HG03575 (cell line): ENCODE measurements around the gene SMIM36.
"Not testable (repeated sequence)": the region's sequence is repeated elsewhere in the genome, so short reads cannot be mapped to it uniquely, and the experiment has no call there.

Experiments used
- ATAC-seq: cut with Tn5 transposase; IDR thresholded peaks from one replicate; pipeline ENCODE4 v1.9.1; 2021; ENCODE audit not compliant: unreplicated experiment, insufficient number of reproducible peaks, low FRiP score; ENCODE audit errors: extremely low read depth

Gene SMIM36

DNA sequence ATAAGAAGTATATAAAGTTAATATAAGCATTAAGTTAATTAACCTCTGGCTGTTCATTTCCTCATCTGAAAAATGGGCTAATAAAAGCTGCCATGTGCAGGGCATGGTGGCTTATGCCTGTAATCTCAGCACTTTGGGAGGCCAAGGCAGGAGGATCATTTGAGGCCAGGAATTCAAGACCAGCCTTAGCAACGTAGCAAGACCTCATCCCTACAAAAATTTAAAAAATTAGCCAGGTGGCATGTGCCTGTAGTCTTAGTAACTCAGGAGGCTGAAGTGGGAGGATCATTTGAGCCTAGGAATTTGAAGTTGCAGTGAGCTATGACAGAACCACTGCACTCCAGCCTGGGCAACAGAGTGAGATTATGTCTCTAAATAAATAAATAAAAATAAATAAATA, 49.0 kb downstream of the SMIM36 start:
- no peak for ATAC-seq

DNA sequence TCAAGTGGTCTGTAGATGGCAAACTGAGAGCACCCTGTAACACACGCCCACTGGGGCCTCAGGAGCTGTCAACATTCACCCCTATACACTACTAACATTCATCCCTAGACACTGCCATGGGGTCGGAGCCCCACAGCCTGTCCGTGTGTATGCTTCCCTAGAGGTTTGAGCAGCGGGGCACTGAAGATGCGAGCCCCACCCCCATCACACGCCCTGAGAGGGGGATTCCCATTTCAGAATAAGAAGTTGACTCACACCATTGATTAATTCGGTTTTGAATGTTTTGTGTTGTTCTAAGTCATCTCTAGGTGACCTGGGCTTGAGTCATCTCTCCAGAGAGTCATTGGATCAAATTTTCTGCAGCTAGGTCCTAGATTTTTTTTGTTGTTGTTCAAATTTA, 52.3 kb downstream of the SMIM36 start:
- ATAC-seq, result no peak

DNA sequence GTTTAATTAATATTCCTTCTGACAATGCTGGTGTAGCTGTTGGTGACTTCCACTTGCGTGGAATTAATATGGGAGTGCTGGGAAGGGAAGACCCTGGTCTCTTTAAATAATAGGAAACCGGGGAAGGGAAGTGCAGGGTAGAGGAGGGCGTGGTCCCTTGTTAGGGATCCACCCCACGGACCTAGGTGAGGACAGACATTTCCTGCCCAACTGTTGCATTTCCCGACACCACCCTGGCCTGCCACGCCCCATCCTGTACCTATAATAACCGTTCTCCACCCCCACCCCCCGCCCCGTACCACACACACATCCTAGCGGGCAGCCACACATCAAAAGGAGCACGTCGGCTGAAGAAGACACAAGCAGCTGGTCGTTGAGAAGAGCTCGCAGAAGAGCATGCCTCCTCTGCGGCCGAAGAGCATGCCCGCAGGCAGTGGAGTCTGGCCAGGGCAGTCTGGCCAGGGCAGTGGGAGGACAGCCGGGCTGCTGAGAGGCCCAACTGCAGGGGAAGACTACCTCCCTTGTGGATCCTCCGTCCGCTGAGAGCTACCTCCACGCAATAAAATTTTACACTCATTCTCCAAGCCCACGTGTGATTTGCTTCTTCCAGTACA, 52.9 kb downstream of the SMIM36 start:
- ATAC-seq, result no peak

DNA sequence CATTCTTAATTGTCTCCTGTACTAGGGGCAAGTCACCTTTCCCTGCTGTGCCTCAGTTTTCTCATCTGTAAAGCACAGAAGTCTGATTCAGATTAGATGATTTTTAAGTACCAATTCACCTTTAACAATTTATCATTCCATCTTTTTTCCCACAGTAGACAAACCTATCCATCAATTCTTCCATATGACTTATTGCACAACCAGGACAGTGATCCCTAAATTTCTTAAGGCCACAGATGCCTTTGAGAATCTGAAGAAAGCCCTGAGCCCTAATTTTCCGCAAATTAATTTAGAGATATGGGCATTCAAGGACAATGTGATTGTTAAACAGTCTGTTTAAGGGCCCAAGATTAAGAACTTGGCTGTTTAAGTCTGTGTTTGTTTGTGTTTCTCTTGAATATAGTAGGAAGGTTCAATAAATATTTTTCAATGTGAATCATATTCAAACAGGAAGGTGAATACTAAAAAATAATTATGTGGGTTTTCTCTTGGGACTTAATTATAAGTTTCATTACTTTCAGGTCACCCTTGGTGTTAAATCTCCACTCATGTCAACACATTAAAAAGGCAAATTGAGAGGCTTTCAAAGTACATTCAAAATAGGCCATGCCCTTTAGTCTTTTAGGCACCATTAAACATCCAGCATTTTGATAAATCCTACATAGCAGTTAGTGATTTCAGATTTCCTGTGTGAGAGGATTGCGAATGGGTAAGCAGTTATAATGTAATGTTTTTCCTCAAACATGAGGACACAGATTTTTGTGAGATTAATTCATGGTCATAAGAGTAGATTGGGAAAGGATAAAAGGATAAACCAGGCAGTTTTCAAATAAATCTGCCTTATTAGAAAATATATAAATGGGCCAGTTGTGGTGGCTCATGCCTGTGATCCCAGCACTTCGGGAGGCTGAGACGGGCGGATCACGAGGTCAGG, 54.7 kb downstream of the SMIM36 start:
- no peak for ATAC-seq

DNA sequence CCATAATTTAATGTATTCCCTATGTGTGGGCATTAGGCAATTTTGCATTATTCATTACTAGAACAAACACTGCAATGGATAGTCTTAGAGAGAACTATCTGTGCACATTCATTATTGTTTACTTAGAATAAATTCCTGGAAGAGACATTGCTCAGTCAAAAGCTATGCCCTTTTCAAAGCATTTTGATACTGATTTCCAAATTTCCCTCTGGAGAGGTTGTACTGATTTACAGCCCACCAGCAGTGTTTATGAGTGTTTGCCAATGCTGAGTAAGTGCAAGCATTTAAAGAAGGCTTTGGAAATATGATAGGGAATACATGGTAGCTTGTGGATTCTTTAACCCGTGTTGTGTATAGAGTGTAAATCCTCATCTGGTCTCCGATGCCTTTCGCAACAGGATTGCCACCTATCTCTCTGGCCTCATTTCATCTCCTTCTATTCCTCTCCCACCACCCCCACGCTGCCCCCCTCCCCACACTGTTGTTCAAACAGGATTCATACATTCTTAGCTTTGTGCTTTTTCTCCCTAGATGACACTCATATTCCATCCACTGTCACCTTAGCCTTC, 56.3 kb downstream of the SMIM36 start:
- ATAC-seq, result no peak

DNA sequence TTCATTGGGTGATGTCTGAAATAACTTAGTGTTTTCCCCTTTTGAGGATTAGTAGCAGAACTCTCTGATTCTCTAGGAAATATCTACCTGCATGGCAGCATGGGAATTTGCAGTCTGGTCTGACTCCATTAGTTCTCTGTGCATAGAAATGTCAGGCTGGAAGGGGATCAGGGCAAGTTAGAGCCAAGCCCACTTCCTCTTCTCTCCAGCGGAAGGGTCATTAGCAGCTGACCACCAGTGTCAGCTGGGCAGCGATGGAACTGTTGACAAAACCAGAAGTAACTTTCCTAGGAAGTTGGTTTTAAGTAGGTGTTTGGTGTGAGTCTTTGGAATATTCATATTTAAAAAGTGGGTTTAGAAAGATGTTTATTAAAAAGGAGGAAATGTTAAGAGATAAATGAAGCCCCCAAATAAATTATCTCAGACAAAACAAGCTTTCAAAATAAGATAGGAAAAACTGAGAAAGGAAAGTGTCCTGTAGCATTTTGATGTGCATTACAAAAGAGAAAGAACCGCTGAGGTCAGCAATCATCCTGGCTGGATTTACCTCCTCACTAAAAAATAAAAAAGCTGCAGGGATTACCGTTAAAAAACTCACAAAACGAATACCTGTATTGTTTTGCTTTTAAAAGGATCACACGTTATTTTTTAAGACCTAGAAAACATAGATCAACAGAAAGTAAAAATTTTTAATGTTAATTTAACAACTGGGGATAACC, 57.3 kb downstream of the SMIM36 start:
- no peak for ATAC-seq

DNA sequence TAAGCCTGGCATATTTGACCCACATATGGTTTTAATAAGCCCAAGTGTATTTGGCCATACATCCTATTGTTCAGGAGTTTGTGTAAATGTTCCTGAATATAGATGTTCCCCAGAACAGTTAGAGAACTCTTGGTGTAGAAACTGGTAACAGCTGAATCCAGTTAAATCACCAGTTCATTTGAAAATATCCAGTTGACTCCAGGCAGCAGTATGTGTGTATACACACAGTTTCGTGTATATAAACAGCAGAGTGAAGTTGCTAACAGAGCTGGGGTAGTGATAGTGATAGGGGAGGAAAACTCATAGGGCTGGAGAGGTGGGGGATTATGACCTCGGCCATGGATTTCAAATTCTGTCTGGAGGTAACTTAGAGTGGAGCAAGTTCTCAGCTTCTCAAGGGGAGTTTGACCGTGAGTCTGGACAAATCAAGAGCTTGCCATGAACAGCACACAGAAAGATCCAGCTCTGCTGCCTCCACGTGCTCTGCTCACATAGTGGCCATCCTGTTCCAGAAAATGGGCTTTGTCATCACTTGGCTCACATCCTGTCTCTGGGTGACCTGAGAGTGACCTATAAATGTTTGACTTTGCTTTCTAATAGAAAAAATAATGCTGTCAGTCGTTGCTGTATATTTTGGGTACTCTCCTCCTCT, 59.0 kb downstream of the SMIM36 start:
- no peak for ATAC-seq

DNA sequence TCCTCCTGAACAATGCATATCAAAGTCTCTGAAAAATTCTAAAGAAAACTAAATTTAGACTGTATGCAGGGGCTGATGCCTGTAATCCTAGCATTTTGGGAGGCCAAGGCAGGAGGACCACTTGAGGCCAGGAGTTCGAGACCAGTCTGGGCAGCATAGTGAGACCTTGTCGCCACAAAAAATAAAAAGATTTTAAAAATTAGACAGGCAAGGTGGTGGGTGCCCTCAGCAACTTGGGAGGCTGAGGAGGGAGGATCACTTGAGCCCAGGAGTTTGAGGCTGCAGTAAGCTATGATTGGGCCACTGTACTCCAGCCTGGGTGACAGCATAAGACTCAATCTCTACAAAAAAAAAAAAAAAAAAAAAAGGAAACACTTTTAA, 59.5 kb downstream of the SMIM36 start:
- ATAC-seq, result no peak

DNA sequence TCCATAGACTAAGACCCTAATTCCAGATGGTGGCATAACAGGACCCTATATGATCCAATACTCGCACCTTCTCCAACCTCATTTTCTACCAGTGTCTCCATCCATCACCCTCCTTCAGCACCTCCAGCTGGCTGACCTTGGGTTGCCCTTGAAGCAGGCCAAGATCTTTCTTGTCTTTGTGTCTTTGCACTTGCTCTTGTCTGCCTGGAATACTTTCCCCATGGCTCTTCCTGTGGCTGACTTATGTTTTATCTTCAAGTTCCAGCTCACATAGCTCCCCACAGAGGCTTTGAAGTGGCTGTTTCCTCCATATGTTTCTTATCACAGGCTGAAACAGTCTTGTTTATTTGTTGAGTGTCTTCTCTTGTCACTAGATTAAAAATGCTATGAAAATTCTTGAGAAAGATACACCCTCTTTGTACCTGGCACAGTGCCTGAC, 60.0 kb downstream of the SMIM36 start:
- no peak for ATAC-seq

DNA sequence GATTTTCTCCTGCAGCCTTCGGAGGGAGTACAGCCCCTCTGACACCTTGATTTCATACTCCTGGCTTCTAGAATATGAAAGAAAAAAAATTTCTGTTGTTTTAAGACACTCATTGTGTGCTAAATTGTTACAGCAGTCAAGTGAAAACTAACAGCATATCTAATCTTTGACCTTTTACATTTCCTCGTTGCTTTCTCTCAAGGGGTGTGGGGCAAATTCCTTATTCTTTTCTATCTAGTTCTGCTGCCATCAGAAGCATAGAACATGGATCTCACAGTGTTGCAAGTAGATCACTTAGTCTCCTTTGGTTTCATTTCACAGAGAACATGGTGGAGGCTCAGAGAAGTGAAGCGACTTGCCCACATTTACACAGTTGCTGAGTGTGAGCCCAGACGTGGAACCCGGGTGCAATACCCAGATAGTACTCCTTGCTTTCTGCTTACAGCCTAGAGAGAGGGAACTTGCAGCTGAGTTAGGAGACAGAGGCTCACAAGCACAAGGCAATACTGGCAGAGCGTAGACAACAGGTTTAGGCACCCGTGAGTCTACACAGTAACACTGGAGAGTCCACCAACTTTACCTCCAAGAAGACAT, 60.9 kb downstream of the SMIM36 start:
- no peak for ATAC-seq

DNA sequence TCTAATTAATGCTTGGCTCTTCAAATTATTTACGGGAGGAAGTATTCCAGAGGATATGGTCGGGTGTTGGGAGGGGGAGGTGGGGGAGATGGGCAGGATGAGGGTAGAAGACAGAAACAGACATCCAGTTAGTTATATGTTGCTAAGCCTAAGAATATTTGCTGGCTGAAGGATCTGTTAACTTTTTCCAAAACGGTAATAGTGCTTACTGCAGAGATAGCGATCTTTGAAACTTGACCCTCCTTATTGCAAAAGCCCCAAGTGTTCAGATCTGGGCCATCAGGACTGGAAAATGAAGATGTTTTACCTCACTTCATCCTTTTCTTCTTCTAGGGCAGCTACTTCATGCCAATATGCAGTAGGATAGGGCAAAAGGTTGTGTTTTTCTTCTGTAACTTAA, 62.6 kb downstream of the SMIM36 start:
- ATAC-seq, result no peak

DNA sequence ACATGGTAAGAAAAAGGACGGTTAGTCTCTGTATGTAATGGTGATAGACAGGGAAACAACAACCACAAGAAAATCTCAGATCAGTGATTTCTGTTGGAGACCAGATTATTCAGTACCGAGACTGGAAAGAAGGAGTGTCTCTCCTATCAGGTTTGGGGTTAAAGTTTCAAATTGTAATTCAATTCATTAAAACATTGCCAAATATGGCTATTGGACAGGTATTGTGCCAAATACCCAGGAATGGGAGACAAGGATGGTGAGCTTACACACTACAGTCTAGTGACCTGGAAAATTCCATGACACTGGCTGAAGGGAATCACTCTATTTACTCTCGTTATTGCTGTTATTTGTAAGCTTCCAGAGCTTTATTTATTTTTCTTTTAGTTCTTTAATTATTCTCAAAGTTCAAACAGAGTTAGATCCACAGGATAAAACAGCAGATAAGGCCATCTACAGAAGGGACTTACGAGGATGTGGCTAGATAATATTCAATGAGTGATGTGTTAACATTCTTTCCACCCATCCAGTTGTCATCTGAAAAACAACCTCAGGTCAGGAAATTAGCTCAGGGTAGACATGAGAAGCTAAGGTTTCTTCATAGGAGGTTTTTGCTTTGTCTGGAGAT, 64.6 kb downstream of the SMIM36 start:
- ATAC-seq, result no peak

DNA sequence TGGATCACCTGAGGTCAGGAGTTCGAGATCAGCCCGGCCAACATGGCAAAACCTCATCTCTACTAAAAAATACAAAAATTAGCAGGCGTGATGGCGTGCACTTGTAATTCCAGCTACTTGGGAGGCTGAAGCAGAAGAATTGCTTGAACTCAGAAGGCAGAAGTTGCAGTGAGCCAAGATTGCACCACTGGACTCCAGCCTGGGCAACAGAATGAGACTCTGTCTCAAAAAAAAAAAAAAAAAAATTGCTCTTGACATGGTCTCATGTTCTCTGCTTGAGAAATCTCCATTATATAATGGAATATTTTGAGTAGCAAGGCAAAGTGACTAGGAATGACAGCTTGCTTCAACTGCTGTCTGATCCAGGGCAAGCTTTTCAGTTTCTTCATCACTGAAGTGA, 65.2 kb downstream of the SMIM36 start:
- ATAC-seq, result not testable (repeated sequence)

DNA sequence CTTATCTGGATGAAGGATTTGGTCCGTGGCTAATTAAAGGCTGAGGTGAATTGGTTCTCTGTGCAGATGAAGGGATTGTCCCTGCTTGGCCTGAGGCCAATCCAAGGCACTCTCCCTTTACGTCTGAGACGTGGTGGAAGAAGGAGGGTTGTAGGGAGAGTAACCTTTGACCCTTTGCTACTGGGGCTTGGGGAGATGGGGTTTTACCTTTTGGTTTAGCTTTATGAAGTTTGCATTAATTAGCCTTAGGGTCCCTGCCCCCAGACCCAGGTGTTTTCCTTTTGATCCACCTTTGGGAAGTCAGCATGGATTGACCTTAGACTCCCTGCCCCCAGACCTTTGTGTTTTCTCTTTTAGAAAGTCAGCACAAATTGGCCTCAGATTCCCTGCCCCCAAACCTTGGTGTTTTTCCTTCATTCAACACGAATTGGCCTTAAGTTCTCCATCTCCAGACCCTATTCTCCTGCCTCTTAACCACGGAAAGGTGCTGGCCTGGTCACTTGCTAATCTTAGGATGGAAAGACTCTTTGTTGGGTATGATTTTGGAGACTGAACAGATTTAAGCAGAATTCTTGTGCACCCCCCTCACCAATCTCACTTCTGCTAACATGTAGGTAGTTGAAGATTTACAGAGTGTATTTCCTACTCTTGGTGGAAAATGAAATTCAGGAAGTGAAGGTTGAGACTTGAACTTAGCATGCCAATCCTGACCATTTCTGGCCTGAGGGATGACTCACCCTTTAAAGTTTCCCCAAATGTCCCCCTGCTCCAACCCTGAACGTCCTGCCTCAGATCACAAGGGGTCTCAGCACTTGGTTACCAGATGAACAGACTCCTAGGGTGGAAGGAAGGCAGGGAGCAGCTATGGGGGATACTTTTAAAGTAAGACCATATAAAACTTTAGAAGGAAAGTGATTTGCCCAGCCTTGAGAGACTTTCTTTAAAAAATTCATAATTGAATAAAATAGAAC, 66.5 kb downstream of the SMIM36 start:
- ATAC-seq, result peak; percentile 59

DNA sequence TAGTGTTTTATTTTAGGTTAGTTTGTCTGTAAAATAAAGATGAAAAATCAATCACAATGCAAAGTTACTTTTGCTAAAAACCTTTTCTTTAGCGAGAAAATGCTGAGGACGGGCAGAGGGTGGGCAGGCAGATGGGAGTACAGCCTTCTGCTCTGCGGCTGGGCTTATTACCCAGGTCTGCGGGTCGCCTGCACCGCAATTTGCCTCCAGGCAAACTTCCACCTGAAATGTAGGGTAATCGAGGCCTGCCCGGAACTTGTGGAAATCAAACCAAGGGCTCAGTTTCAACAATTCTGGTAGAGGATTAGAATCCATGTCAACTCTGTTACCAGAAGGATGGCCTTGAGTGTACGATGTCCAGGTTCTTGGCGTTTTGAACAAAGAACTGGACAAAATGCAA, 67.3 kb downstream of the SMIM36 start:
- ATAC-seq, result no peak

DNA sequence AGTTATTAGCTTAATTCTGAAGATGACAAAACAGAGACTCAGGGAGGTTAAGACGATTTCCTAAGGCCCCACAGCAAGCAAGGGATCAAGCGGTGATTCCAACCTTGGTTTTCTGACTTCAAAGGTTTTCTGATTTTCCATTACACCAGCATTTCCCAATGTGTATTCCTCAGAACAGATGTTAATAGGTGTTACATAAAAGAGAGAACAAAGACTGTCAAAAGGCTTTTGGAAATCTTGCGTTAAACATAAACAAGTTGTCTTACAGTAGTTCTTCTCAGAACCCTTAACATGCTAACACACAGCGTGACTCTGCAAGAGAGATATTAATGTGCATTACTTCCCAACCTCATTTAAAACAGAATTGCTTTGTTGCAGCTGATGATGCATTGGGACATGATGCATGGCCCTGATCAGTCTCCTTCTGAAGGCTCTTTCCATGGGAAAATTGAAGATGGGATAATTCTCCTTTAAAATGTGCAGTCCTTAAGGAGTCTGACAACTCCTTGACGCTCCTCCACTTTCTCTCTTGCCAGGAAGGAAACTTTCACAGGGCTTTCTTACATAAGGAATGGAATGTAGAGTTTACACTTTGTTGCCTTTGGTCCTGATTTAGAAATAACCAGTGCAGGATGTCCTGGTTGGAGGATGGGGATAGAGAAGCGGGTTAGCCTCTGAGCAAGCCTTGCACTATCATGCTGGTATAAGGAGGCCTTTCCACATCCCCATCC, 68.1 kb downstream of the SMIM36 start:
- ATAC-seq, result no peak

DNA sequence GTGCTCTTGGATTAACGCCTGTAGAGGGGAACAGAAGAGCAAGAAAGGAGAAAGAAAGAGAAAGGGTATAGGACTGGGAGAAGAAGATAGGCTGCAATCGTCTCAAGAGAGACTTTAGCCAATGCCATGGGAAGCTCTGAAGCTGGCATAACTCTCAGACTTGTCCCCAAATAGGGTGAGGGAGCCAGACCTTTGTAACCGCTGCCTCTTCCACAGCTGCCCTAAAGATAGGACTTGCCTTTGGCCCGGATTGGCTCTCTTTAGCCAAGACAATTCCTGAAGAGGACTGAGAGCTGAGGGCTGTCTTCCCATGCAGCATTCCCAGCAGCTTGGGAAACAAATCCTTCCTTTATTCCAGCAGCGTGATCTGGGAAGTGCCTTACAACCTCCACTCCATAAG, 68.8 kb downstream of the SMIM36 start:
- no peak for ATAC-seq
